HS-5 (cell line): ENCODE results near the gene HYI.

Experiments used
- DNase-seq: peaks from one replicate; pipeline ENCODE4 v3.0.0-alpha.2; 2012; ENCODE audit warnings: low read depth

HYI gene

GRCh38 chr1:43444151-43444828 is 9.4 kb downstream of the HYI start:
- DNase-seq: no peak

- DNase-seq: no peak
Observed at GRCh38 chr1:43443197-43443946, 10.4 kb downstream of the HYI start.

GRCh38 chr1:43442756-43443155 is 11.0 kb downstream of the HYI start:
- DNase-seq: no peak

- no peak for DNase-seq
Observed at GRCh38 chr1:43441894-43442637, 11.7 kb downstream of the HYI start.

GRCh38 chr1:43441166-43441893 is 12.4 kb downstream of the HYI start:
- no peak for DNase-seq

- DNase-seq: no peak
Observed at GRCh38 chr1:43440358-43440757, 13.4 kb downstream of the HYI start.

- DNase-seq: no peak
Observed at GRCh38 chr1:43439781-43440180, 13.9 kb downstream of the HYI start.

GRCh38 chr1:43438953-43439581 is 14.7 kb downstream of the HYI start:
- no peak for DNase-seq

GRCh38 chr1:43438576-43438952 is 15.2 kb downstream of the HYI start:
- no peak for DNase-seq

GRCh38 chr1:43438006-43438405 is 15.7 kb downstream of the HYI start:
- no peak for DNase-seq

GRCh38 chr1:43437031-43437973 is 16.4 kb downstream of the HYI start:
- DNase-seq: no peak

GRCh38 chr1:43436371-43436770 is 17.4 kb downstream of the HYI start:
- DNase-seq: no peak

- DNase-seq: no peak
Observed at GRCh38 chr1:43435146-43436145, 18.3 kb downstream of the HYI start.

- no peak for DNase-seq
Observed at GRCh38 chr1:43434256-43434655, 19.5 kb downstream of the HYI start.

GRCh38 chr1:43432907-43433306 is 20.8 kb downstream of the HYI start:
- no peak for DNase-seq

GRCh38 chr1:43432171-43432860 is 21.4 kb downstream of the HYI start:
- DNase-seq: no peak

- DNase-seq: no peak
Observed at GRCh38 chr1:43431676-43432075, 22.1 kb downstream of the HYI start.

- DNase-seq: no peak
Observed at GRCh38 chr1:43430831-43431230, 22.9 kb downstream of the HYI start.

- no peak for DNase-seq
Observed at GRCh38 chr1:43427941-43428340, 25.8 kb downstream of the HYI start.
